NCI-H1092 (cell line): ENCODE data around the gene ANKLE1.
"Not testable (repeated sequence)": the region's sequence is repeated elsewhere in the genome, so short reads cannot be mapped to it uniquely, and the experiment has no call there.

Experiments
- DNase-seq: peaks from one replicate; lab custom pipeline; 2025; lab: John Stamatoyannopoulos, UW

The ANKLE1 gene

DNA sequence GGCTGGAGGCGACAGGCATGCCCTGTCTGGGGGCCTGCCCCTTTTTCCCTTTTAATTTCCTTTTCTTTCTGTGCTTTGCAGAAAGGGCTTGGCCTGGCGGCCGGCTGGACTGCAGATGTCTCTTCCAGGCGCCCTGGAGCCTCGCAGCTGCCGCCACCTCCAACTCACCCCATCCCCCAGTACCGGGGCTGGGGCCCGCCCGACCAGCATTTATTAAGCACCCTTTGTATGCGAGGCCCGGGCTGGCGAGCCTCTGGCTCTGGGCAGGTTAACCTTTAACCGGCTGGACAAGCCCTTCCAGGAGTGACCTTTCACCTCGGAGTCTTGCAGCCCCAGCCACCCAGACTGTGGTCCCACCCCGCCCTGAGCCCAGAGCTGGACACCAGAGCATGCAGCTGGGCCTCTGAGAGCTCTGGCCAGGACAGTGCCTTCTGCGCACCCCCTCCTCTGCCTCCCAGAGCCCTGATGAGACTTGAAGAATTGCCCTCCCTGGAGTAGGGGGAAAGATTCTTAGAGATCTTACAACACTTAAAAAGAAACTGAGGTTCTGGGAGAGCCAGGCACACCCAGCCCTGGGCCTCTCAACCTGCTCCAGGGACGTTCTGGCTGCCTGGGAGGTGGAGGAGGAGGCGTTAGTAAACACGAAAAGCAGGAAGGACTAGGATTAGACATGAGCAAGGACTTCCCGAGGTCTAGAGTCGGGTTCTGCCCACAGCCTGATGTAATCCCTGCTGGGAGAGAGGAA is 34.8 kb upstream of the ANKLE1 start:
- DNase-seq = no peak

DNA sequence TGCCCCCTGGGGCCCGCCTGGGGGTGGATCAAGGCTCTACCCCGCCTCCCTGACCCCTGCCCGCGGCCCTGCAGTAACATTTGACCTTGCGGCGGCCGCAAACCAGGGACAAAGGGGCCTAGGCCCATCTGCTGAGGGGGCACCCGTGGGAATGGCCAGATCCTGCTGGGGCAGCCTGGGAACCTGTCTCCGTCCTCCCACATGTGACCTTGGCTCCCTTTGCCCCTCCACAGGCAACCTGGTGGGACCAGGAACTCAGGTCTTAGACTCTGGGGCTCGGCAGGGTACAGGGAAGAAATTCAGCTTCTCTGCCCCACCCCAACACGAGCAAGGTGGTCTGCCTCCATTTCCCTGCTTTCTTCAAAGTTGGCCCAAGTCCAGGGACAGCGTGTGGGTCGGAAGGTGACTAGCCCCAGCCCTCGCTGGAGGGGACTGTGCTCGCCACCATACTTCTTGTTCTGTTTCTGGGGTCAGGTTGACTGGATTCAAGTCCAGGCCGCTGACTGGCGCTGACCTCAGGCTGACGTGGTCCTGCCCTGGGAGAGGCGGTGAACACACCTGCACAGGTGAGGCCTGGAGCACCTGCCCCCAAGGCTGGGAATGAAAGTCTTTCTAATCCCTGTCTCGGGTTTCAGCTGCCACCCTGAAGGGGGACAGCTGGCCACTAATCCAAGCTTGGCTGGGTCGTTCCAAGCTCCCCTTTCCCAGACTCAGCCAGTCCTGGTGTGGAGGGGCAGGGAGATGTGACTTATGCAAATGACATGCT is 33.5 kb upstream of the ANKLE1 start:
- DNase-seq = no peak

DNA sequence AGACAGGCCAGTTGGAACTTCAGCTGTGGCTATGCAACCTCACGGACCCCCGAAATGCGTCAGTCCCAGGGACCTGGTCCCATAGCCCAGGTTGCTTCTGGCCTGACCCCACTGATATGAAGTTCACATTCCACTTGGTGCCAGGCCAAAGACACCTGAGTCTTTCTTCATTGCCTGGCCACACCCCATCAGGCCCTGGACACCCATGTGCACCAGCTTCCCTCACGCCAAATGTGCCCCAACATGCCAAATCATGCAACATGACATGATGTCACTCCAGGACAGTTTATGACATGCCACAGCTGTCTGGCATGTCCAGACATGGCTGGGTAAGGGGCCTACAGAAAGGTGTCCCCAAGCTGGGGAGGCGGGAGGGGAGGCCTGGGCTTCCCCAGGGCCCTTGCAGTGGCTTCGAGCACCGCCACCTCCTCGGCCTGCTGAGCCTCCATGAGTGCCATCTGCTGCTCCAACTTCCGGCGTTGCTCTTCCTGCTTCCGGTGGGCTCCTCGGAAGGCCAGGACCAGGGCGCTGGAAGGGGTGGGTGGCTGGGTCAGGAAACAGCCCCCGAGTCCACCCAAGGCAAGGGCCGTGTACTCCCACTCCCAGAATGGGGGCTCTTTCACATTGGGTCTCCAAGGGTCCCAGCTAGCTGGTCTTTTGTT is 31.7 kb upstream of the ANKLE1 start:
- DNase-seq = no peak

DNA sequence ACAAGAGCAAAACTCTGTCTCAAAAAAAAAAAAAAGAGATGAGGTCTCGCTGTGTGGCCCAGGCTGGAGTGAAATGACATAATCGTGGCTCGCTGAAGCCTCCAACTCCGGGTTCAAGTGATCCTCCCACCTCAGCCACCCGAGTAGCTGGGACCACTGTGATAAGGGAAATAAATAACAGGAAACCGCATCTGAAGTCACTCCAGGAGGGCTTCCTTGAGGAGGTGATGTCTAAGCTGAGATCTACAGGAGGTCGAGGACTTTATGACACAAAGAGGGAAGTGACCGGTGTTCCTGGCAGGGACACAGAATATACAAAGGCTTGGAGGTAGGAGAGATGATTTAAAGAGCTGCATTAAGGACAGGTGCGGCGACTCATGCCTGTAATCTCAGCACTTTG is 27.1 kb upstream of the ANKLE1 start:
- DNase-seq = no peak

DNA sequence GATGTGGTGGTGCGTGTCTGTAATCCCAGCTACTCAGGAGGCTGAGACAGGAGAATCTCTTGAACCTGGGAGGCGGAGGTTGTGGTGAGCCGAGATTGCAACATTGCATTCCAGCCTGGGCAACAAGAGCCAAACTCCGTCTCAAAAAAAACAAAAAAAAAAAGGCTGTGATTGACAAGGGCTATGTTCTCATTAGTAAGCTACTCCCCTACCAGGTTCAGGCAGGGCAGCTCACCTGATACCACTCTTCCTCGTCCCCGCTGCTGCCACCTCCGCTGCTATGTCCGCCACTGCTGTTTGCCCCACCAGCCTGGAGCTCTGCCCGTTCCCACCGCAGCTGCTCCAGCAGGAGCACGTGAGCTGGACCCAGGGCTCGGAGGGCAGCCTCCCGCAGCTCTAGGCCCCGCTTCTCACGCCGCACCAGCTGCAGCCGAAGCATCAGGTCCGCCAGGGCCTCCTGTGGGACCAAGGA is 26.5 kb upstream of the ANKLE1 start:
- DNase-seq = no peak

DNA sequence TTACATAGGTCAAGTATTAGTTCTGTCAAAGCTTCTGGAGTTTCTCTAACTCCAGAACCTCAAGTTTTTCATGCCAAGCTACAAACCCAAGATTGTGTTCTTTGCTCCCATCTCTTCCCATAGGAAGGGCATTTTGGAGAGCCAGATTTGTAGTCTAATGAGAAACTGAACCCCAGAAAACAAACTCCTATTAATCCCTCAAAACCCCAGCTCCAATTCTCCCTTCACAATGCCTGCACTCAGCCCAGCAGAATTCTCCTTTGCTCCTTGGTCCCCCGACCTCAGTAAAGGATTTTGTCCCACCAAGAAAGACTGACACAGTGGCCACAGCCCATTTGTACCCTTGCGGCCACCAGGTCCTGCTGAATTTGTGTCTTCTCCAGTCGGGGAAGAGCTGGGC is 25.6 kb upstream of the ANKLE1 start:
- DNase-seq = no peak

DNA sequence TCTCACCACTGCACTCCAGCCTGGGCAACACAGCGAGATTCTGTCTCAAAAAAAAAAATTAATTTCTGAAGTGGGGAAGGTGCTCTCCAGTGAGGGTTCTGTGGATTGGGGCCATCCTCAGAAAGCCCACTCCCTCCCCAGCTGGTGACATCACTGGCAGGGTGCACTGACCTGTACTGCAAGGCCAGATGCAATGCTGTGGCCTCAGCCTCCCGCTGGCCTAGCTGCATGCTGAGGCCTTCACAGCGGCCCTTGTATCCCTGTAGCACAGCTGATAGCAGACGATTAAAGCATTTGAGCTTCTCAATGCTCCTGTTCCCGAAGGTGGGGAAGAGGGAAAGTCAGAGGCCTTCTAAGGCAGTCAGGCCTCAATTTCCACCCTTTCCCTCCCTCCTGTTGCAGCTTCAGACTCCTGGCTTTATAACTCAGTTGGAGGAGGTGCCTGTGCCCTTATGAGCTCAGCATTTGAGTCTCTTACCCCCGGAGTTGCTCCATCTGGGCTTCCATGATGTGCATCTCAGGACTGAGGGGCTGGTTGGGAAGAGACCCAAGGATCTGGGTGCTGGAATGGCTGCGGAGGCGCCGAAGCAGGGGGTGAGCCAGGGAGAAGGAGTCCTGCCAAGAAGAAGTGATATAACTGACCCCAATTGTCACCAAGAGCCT is 22.5 kb upstream of the ANKLE1 start:
- no peak for DNase-seq

DNA sequence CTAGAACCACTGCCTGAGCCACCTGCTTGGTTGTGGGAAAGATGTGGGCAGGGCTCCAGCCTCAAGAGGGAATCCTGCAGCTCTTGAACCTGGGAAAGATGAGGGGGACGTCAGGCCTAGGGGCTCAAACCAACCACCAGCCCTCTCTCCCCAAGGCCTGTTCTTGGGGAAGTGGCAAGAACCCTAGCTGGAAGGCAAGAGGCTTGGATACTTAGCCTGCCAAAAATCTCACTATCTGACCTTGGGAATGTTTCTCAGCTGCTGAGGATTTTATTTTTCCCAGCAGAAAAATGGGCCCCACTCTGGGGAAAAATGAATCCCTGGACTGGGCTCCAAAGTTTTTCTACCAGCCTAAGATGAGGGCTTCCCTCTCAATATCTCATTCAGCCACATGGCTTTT is 21.8 kb upstream of the ANKLE1 start:
- no peak for DNase-seq

DNA sequence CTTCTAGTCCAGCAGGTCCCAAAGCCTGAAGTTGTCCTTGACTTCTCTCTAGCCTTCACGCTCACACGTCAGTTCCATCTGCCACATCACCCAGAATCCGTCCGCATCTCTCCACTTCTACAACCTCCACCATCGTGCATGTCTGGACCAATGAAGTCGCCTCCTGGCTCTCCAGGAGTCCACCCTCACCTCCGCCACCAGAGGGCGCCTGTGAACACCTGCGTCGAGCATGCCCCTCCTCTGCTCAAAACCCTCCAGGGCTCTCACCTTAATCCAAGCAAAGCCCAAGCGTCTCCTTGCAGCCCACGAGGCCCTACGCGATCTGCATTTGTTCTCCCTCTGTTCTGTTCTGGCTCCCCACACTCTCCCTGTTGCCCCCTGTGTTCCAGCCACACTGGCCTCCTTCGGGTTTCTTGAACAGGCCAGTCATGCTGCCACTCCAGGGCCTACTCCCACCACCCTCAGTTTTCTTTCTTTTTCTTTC is 20.8 kb upstream of the ANKLE1 start:
- DNase-seq = peak; percentile 44

DNA sequence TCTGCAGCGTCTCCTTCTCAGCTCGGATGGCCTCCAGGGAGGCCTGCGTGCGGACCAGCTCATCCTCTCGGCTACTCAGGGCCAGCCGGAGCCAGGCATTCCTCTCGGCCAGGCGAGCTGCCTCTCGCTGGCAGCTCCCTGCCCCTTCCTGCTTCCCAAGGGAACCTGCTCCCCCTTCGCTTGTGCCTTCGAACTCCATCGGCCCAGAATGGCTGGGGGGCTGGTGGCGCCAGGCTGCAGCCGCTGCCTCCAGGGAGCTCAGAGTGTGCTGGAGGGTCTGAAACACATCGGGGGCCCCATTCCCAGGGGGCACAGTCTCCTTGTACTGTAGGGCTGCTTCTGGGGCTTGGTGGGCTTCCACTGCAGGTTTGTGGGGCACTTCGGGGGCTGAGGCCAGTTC is 19.1 kb upstream of the ANKLE1 start:
- no peak for DNase-seq

DNA sequence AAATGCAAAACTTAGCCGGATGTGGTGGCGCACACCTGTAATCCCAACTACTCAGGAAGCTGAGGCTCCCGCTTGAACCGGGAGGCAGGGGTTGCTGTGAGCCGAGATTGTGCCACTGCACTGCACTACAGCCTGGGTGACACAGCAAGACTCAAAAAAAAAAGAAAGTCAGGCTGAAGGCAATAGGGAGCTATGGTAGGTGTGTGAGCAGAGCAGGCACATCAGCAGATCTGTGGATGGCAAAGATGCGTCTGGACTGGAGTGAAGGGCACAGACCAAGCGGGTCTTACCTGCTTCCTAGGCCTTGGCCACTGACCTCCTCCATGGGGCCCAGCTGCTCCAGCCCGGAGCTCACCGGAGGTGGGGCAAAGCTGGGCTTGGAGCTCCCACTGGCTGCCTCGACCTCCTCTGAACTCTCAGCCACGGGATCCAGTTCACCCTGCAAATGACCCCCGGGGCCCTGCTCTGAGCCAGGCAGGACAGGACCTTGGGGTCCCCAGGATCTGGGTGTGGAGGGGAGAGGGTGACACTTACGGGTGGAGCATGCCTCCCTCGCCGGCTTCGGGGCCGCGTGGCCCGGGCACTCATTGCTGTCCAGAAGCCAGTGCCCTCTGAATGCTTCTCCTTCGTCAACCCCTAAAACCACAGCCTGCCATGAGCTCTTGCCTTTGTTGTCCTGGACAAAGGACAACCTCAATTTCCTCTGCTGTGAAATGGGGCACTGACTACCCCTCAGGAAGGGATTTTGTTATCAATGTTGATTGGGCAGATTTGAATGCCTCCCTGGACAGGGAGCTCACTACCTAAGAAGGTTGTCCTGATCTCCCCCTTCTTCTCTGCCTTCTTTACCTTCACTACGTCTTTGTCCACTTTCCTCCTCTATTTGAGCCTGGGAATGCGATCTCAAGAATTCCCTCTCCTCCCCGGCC is 17.7 kb upstream of the ANKLE1 start:
- DNase-seq = no peak

DNA sequence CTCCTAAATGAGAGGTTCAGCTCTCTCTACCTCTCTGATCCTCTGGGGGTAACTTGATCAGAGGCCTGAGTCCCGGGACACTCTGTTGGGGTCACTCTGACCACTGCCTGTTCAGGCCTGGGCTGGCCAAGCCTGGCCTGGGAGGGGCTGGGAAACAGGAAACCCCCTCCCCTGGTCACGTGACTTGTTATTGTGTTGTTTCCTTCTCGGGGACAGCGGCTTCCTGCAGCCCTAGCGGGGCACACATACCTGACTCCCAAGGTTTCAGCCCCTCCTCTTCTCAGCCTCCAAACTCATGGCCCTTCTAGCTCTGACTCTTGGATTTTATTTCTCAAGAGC is 17.1 kb upstream of the ANKLE1 start, which contains the start of gene USHBP1:
Gene USHBP1 (minus strand): TSS at position 105 of the 339 bp plus-strand sequence. CDS start 446 bp downstream, outside the sequence.
- no peak for DNase-seq

DNA sequence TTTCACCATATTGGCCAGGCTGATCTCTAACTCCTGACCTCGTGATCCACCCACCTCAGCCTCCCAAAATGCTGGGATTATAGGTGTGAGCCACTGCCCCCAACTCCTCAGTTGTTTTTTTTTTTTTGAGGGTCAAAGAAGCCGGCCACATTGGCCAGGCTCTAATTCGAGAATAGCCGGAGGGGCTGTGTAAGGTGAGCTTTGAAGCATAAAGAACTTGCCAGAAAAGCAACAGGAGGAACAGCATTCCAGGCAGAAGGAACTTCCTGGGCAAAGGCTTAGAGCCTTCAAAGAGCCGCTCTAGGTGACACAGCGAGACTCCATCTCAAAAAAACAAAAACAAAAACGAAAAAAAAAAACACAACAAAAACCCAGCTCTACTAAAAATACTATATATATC is 15.7 kb upstream of the ANKLE1 start:
- DNase-seq = no peak

DNA sequence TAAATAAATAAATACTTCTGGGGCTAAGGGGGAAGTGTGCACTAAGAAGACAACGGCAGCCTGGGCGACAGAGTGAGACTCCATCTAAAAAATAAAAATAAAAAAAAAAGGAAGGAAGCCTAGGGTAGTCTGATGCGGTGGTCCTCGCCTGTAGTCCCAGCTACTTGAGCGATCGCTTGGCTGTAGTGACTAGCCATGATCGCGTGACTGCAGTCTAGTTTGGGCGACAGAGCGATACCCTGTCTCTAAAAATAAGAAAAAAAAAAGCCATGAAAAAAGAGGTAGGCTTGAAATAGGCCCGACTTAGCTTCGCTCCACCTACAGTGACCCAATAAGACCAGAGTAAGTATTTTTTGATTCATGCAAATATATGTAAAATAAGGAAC is 15.1 kb upstream of the ANKLE1 start:
- DNase-seq = no peak

DNA sequence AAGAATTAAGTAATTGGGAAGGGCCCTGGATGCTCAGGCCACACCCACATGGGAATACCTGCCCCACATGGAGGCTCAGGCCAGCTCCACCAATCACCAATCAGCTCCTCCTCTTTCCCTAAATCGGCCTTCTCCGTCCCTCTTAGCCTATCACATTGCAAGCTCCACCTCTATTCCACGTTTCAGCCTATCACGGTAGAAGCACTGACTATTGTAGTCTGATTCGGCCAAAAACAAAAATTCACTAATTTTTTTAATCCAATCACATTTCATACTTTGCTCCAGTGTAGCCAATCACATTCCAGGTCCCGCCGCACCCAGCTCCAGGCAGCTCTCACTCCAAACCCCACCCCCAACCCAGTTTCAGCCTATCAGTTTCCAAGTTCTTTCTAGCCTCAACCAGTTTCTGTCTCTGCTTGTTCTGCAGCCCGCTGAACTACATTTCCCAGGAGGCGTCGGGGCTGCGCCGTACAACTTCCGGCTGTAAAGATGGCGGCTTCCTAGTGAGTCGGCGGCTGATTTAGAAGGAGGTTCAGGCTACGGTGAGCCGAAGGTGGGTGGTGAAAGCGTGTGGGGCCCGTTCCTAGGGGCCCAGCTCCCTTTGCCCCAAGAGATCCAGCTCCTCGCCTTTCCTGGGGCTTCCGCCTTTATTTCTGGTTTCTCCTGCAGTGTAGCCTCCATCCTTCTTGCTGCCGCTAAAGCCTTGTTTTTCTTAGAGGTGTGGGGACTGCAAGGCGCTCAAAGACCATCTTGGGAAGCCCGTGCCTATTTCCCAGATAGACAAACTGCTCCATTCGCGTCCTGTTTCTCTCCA is 14.5 kb upstream of the ANKLE1 start, which contains the start of gene BABAM1:
Gene BABAM1 (plus strand): TSS at position 469 of the 814 bp plus-strand sequence. CDS start 1,364 bp downstream, outside the sequence.
- DNase-seq = peak; percentile 95

DNA sequence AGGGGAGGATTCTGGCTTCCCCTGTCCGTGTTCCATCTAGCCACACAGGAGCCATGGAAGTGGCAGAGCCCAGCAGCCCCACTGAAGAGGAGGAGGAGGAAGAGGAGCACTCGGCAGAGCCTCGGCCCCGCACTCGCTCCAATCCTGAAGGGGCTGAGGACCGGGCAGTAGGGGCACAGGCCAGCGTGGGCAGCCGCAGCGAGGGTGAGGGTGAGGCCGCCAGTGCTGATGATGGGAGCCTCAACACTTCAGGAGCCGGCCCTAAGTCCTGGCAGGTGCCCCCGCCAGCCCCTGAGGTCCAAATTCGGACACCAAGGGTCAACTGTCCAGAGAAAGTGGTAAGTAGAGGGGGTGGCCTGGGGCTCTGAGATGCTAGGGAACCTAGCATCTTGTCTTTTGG is 12.9 kb upstream of the ANKLE1 start:
- DNase-seq = no peak

DNA sequence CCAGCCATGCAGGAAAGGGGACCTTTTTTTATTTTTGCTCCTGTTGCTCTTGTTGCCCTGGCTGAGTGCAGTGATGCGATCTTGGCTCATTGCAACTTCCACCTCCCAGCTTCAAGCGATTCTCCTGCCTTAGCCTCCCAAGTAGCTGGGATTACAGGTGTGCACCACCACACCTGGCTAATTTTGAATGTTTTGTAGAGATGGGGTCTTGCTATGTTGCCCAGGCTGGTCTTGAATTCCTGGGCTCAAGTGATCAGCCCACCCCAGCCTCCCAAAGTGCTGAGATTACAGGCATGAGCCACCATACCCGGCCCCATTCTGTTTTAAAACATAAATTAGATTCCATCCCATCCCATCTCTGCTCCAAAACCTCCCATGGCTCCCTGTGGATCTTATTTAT is 6.8 kb upstream of the ANKLE1 start:
- not testable (repeated sequence) for DNase-seq

DNA sequence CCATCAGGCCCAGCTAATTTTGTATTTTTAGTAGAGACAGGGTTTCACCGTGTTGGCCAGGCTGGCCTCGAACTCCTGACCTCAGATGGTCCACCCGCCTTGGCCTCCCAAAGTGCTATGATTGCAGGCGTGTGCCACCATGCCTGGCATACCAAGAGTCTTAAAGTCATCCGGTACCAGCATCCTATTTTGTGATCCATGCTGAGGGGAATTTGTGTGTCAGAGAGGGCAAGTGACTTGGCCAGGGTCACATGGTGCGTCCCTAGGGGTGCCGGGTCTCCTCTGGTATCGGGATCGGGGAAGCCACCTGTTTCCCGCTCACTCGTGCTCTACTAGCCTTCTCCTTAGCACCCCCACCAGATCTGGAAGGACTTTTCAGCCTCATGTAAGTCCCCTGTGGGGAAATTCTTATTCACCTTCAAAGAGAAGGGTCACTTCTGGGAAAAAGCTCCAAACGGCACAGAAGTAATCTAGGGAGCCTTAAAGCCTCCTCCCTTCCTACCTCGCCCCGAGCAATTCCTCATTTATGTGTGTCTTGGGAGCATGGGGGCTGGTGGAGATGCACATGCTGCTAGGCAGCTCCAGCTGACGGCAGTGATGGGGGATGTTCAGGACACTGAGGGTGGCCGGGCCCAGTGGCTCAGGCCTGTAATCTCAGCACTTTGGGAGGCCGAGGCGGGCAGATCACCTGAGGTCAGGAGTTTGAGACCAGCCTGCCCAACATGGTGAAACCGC is 6.1 kb upstream of the ANKLE1 start:
- no peak for DNase-seq

DNA sequence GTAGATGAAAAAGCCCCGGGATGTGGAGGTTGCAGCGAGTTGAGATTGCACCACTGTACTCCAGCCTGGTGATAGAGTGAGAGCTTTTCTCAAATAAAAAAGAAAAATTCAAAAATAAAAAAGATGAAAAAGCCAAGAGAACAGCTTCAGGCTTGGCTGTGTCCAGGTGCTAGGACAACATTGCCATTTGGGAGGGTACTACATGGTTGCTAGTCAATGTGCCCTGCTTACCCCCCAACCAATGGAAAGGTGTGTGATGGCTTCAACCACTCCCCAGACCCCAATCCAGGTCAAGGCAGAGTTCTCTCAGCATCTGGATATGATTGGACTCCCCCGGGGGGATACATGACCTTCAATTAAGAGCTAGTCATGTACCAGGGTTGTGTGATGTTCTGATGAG is 2.3 kb upstream of the ANKLE1 start:
- no peak for DNase-seq
